ENCODE data around the gene CUL5.

CUL5 gene

GRCh38 chr11:108003623-108004022, 5.1 kb upstream of the CUL5 start:
- no peak for TF ChIP-seq ZFX (IDR thresholded peaks at IDR 0.05)
- TF ChIP-seq CTCF (conservative IDR thresholded peaks at IDR 0.05) = no peak
- no peak overlapping the region for H3K27ac ChIP-seq

GRCh38 chr11:108007819-108008218, 879 bp upstream of the CUL5 start:
- no peak overlapping the region for H3K27ac ChIP-seq
- TF ChIP-seq CTCF (conservative IDR thresholded peaks at IDR 0.05) (no peak), ZFX (IDR thresholded peaks at IDR 0.05) (no peak)

- peak overlapping the region; percentile 99 for H3K27ac ChIP-seq
- TF ChIP-seq ZFX (IDR thresholded peaks at IDR 0.05) (no peak), CTCF (conservative IDR thresholded peaks at IDR 0.05) (no peak)
These were observed 1.0 kb downstream of the CUL5 start for GRCh38 chr11:108009497-108010370.

- no peak overlapping the region for H3K27ac ChIP-seq
- TF ChIP-seq ZFX (IDR thresholded peaks at IDR 0.05) (no peak), CTCF (conservative IDR thresholded peaks at IDR 0.05) (no peak)
These were observed 3.5 kb downstream of the CUL5 start for GRCh38 chr11:108012139-108012725.

- peak overlapping the region; percentile 18; the same call in 1 of the 2 replicates for H3K27ac ChIP-seq
- TF ChIP-seq ZFX (IDR thresholded peaks at IDR 0.05) (no peak), CTCF (conservative IDR thresholded peaks at IDR 0.05) (no peak)
These were observed 7.9 kb downstream of the CUL5 start for GRCh38 chr11:108016647-108017046.

- TF ChIP-seq ZFX (IDR thresholded peaks at IDR 0.05) (no peak), CTCF (conservative IDR thresholded peaks at IDR 0.05) (no peak)
- no peak overlapping the region for H3K27ac ChIP-seq
These were observed 10.0 kb downstream of the CUL5 start for GRCh38 chr11:108018708-108019107.

GRCh38 chr11:108019870-108020540, 11.3 kb downstream of the CUL5 start:
- TF ChIP-seq CTCF (conservative IDR thresholded peaks at IDR 0.05) = no peak
- no peak for TF ChIP-seq ZFX (IDR thresholded peaks at IDR 0.05)
- no peak overlapping the region for H3K27ac ChIP-seq
